Measurements from ENCODE around the gene PYM1. TPM values are rescaled to one million over a fixed set of nuclear protein-coding genes. Genes with fewer than 3 reads are reported as not detected.

PYM1 gene
- polyA plus RNA-seq, 1 of the 3 experiments (the other 2 are of a cell fraction), result 36.3 TPM

GRCh38 chr12:55940065-55940732 lies 12.5 kb upstream of the PYM1 start:
- Histone ChIP-seq H3F3A (replicated peaks; ENCODE audit: insufficient read depth) (peaks cover 6% of the 10 kb centered on the region), H3K4me3 (ENCODE audit: low read depth in 2 of 2, low read length in 1 of 2) (no peak overlapping the region; a peak in 1 of 4 replicates), H3K79me2 (ENCODE audit: insufficient read depth) (no peaks in the 10 kb centered on the region), H3K27me3 (ENCODE audit: insufficient read depth) (no peaks in the 10 kb centered on the region), H3K9me3 (no peaks in the 10 kb centered on the region), H3K4me2 (no peak overlapping the region), H3K9me2 (no peaks in the 10 kb centered on the region), H3K9ac (no peak overlapping the region), H3K27ac (ENCODE audit: low read depth in 2 of 2, low read length in 1 of 2) (peak overlapping the region in 1 of 2 experiments; percentile 2; a peak in 1 of 4 replicates), H2AFZ (ENCODE audit: low read depth) (no peak overlapping the region), H3K4me1 (ENCODE audit: control insufficient read depth in 1 of 2, insufficient read depth in 2 of 2, low read depth in 1 of 2, low read length in 1 of 2) (peaks cover 0 to 9% of the 10 kb centered on the region in 2 experiments; a peak in 1 of 4 replicates), H4K20me1 (ENCODE audit: insufficient read depth) (no peaks in the 10 kb centered on the region), H3K36me3 (replicated peaks in 1 of 2; ENCODE audit: control insufficient read depth in 1 of 2, insufficient read depth in 2 of 2, low read length in 1 of 2) (peaks cover 36 to 37% of the 10 kb centered on the region in 2 experiments)
- TF ChIP-seq RCOR1 (IDR thresholded peaks at IDR 0.05; ENCODE audit: low read length) (no peak), RAD21 (IDR thresholded peaks at IDR 0.05; ENCODE audit: low read length) (peak; percentile 86), SMC3 (IDR thresholded peaks at IDR 0.05; ENCODE audit: low read depth, low read length) (peak; percentile 76), TAF1 (IDR thresholded peaks at IDR 0.05; ENCODE audit: borderline replicate concordance, low read depth, low read length) (peak; percentile 40; the same call in 1 of the 2 replicates), SIN3A (IDR thresholded peaks at IDR 0.05; ENCODE audit: borderline replicate concordance, low read depth, low read length) (0 out of 2 replicates have a peak, but pooled peaks have one; percentile 65), CTCF (IDR thresholded peaks at IDR 0.05) (peak; percentile 90), TEAD4 (IDR thresholded peaks at IDR 0.05; ENCODE audit: borderline replicate concordance, insufficient read depth) (no peak), MAX (IDR thresholded peaks at IDR 0.05; ENCODE audit: low read depth) (peak; percentile 60; the same call in 1 of the 2 replicates), MXI1 (IDR thresholded peaks at IDR 0.05; ENCODE audit: low read depth, low read length) (peak; percentile 81), CHD2 (IDR thresholded peaks at IDR 0.05; ENCODE audit: low read length, partially characterized antibody) (no peak)
- 32% methylated on average over 8 of the region's 18 CpGs for WGBS (ENCODE audit: low lambda C conversion rate)
- ChIA-PET CTCF (interaction anchor here (0.6 to 10.8 kb wide), 40 partner anchors 9 to 219 kb away, joined by 3 to 96 read pairs (median 4); partner anchors contain the start of genes DGKA, DNAJC14, ORMDL2 and PYM1), POLR2A (interaction anchor here (0.7 to 1.4 kb wide), 4 partner anchors 34 to 122 kb away, joined by 4 to 8 read pairs (median 5); partner anchors contain the start of genes DNAJC14, ORMDL2, RAB5B and SARNP)
- peak; percentile 90 for DNase-seq

GRCh38 chr12:55938826-55939501 lies 11.3 kb upstream of the PYM1 start:
- no peak overlapping the region for H3K9ac ChIP-seq
- WGBS (ENCODE audit: low lambda C conversion rate), result 97% methylated on average over 5 of the region's 8 CpGs
- peaks cover 3 to 9% of the 10 kb centered on the region in 2 experiments; a peak in 2 of 4 replicates for H3K4me1 ChIP-seq (ENCODE audit: control insufficient read depth in 1 of 2, insufficient read depth in 2 of 2, low read depth in 1 of 2, low read length in 1 of 2)
- ChIA-PET CTCF (interaction anchor here (0.7 to 10.8 kb wide), 21 partner anchors 8 to 214 kb away, joined by 3 to 96 read pairs (median 5); partner anchors contain the start of genes DGKA, ORMDL2, PYM1 and RAB5B), POLR2A (no interaction called here)
- no peaks in the 10 kb centered on the region for H4K20me1 ChIP-seq (ENCODE audit: insufficient read depth)
- H3K79me2 ChIP-seq (ENCODE audit: insufficient read depth), result peaks cover 4% of the 10 kb centered on the region; the same call in 1 of the 2 replicates
- peaks cover 6% of the 10 kb centered on the region for H3F3A ChIP-seq (replicated peaks; ENCODE audit: insufficient read depth)
- H3K9me3 ChIP-seq, result no peaks in the 10 kb centered on the region
- H3K27ac ChIP-seq (ENCODE audit: low read depth in 2 of 2, low read length in 1 of 2), result no peak overlapping the region
- no peak overlapping the region for H2AFZ ChIP-seq (ENCODE audit: low read depth)
- H3K4me3 ChIP-seq (ENCODE audit: low read depth in 2 of 2, low read length in 1 of 2), result no peak overlapping the region
- DNase-seq, result no peak
- H3K36me3 ChIP-seq (replicated peaks in 1 of 2; ENCODE audit: control insufficient read depth in 1 of 2, insufficient read depth in 2 of 2, low read length in 1 of 2), result peaks cover 27 to 34% of the 10 kb centered on the region in 2 experiments
- no peak overlapping the region for H3K4me2 ChIP-seq
- H3K27me3 ChIP-seq (ENCODE audit: insufficient read depth), result no peaks in the 10 kb centered on the region
- no peaks in the 10 kb centered on the region for H3K9me2 ChIP-seq
- TF ChIP-seq MEF2A (IDR thresholded peaks at IDR 0.05; ENCODE audit: borderline replicate concordance, low read depth), result no peak
- no peak for TF ChIP-seq IRF3 (IDR thresholded peaks at IDR 0.05; ENCODE audit: low read depth, low read length)
- TF ChIP-seq FOXM1 (IDR thresholded peaks at IDR 0.05; ENCODE audit: low read depth), result no peak
- TF ChIP-seq REST (IDR thresholded peaks at IDR 0.05; ENCODE audit: low read depth, low read length), result no peak
- no peak for TF ChIP-seq EZH2phosphoT487 (IDR thresholded peaks at IDR 0.05; ENCODE audit: borderline replicate concordance, low read depth)
- no peak for TF ChIP-seq RCOR1 (IDR thresholded peaks at IDR 0.05; ENCODE audit: low read length)
